GM18907 (cell line): ENCODE results near the gene SORD.
"Not testable (repeated sequence)": the region's sequence is repeated elsewhere in the genome, so short reads cannot be mapped to it uniquely, and the experiment has no call there.

Experiments
- ATAC-seq: cut with Tn5 transposase; IDR thresholded peaks from one replicate; pipeline ENCODE4 v1.9.1; 2021; ENCODE audit warnings: mild to moderate bottlenecking, moderate library complexity; ENCODE audit not compliant: unreplicated experiment

The SORD gene

GRCh38 chr15:45022871-45023658 lies at the start of gene SORD:
SORD (plus strand) TSS chr15:45023195; CDS start chr15:45023284, 89 bp downstream.
- peak; percentile 94 for ATAC-seq

- ATAC-seq, result not testable (repeated sequence)
Observed at GRCh38 chr15:44976183-44976582, 46.8 kb upstream of the SORD start.

- ATAC-seq, result not testable (repeated sequence)
Observed at GRCh38 chr15:44977781-44978180, 45.2 kb upstream of the SORD start.

GRCh38 chr15:44979617-44980339 lies 43.2 kb upstream of the SORD start:
- not testable (repeated sequence) for ATAC-seq

- ATAC-seq, result not testable (repeated sequence)
Observed at GRCh38 chr15:44984144-44984543, 38.9 kb upstream of the SORD start.

- ATAC-seq, result not testable (repeated sequence)
Observed at GRCh38 chr15:44986346-44987055, 36.5 kb upstream of the SORD start.

GRCh38 chr15:44987711-44988110 lies 35.3 kb upstream of the SORD start:
- ATAC-seq, result not testable (repeated sequence)

GRCh38 chr15:44988184-44988869 lies 34.7 kb upstream of the SORD start:
- ATAC-seq, result not testable (repeated sequence)

- not testable (repeated sequence) for ATAC-seq
Observed at GRCh38 chr15:44988870-44989219, 34.1 kb upstream of the SORD start.

- ATAC-seq, result not testable (repeated sequence)
Observed at GRCh38 chr15:44997632-44998031, 25.4 kb upstream of the SORD start.

- no peak for ATAC-seq
Observed at GRCh38 chr15:44999105-44999504, 23.9 kb upstream of the SORD start.

- not testable (repeated sequence) for ATAC-seq
Observed at GRCh38 chr15:45001180-45001579, 21.8 kb upstream of the SORD start.

GRCh38 chr15:45003731-45004410 lies 19.1 kb upstream of the SORD start:
- not testable (repeated sequence) for ATAC-seq

- not testable (repeated sequence) for ATAC-seq
Observed at GRCh38 chr15:45004590-45005175, 18.3 kb upstream of the SORD start.

GRCh38 chr15:45009046-45009445 lies 13.9 kb upstream of the SORD start:
- ATAC-seq, result no peak

GRCh38 chr15:45015114-45015513 lies 7.9 kb upstream of the SORD start:
- ATAC-seq, result not testable (repeated sequence)

- not testable (repeated sequence) for ATAC-seq
Observed at GRCh38 chr15:45020222-45020900, 2.6 kb upstream of the SORD start.

- not testable (repeated sequence) for ATAC-seq
Observed at GRCh38 chr15:45020901-45021259, 2.1 kb upstream of the SORD start.

GRCh38 chr15:45021348-45021747 lies 1.6 kb upstream of the SORD start:
- no peak for ATAC-seq
